Smooth muscle cell (in vitro differentiated cells): Measurements from ENCODE around the gene D2HGDH. TPM values are rescaled to one million over a fixed set of nuclear protein-coding genes. Genes with fewer than 3 reads are reported as not detected.

Source experiments
- DNase-seq: peaks from one replicate; lab custom pipeline; 2025; ENCODE audit not compliant: unreplicated experiment; lab: John Stamatoyannopoulos, UW
- H2AFZ ChIP-seq: fragments of 200-600 bp; sonication (generic); 2 replicates; pipeline ENCODE4 v1.6.0; 2016; ENCODE audit warnings: antibody characterized with exemption, low read depth, mild to moderate bottlenecking
- H3F3A ChIP-seq: fragments of 200-600 bp; sonication (generic); 2 replicates; pipeline ENCODE4 v1.6.0; 2017; ENCODE audit warnings: antibody characterized with exemption, low read depth
- H3K27ac ChIP-seq: fragments of 200-600 bp; sonication (generic); 2 replicates; pipeline ENCODE4 v1.5.1; 2016; ENCODE audit warnings: low read depth, mild to moderate bottlenecking
- H3K27me3 ChIP-seq: fragments of 200-600 bp; sonication (generic); 2 replicates; pipeline ENCODE4 v1.6.1; 2016; ENCODE audit warnings: low read depth, mild to moderate bottlenecking
- H3K36me3 ChIP-seq: fragments of 200-600 bp; sonication (generic); 2 replicates; pipeline ENCODE4 v1.5.1; 2016; ENCODE audit warnings: low read depth
- H3K4me1 ChIP-seq: fragments of 200-600 bp; sonication (generic); 2 replicates; pipeline ENCODE4 v1.5.1; 2016; ENCODE audit warnings: low read depth
- H3K4me2 ChIP-seq: fragments of 200-600 bp; sonication (generic); 2 replicates; pipeline ENCODE4 v1.6.0; 2016; ENCODE audit warnings: mild to moderate bottlenecking
- H3K4me3 ChIP-seq: fragments of 200-600 bp; sonication (generic); 2 replicates; pipeline ENCODE4 v1.5.1; 2016; ENCODE audit warnings: mild to moderate bottlenecking
- H3K79me2 ChIP-seq: fragments of 200-600 bp; sonication (generic); 2 replicates; pipeline ENCODE4 v1.6.0; 2016; ENCODE audit warnings: low read depth, mild to moderate bottlenecking
- H3K9ac ChIP-seq: fragments of 200-600 bp; sonication (generic); 2 replicates; pipeline ENCODE4 v1.6.0; 2016; ENCODE audit warnings: low read depth
- H3K9me3 ChIP-seq: fragments of 200-600 bp; sonication (generic); replicated peaks from 2 replicates; pipeline ENCODE4 v1.5.1; 2016; ENCODE audit warnings: low read depth
- H4K20me1 ChIP-seq: fragments of 200-600 bp; sonication (generic); 2 replicates; pipeline ENCODE4 v1.6.0; 2016; ENCODE audit warnings: low read depth
- CTCF ChIP-seq: fragments of 200-600 bp; sonication (generic); IDR thresholded peaks from 2 replicates; pipeline ENCODE4 v1.5.1; 2017; ENCODE audit warnings: borderline replicate concordance, mild to moderate bottlenecking, antibody characterized with exemption; ENCODE audit not compliant: insufficient read depth, poor library complexity, severe bottlenecking
- WGBS: methylation state at CpG from one replicate; pipeline ENCODE4 v1.1.7; 2016; ENCODE audit warnings: low lambda C conversion rate; 5-methylcytosine and 5-hydroxymethylcytosine counted together
- polyA plus RNA-seq: library from polyadenylated mRNA; unstranded; fragments of >200 nt; fragmentation: Nextera tagmentation; extraction: Ambion mirVana; gene quantifications from 2 replicates; pipeline ENCODE4 v1.2.1, GENCODE V29; 2016
- total RNA-seq: library from RNA; depleted of rRNA; stranded (reverse); fragments of >200 nt; gene quantifications from 2 replicates; pipeline ENCODE4 v1.2.3, GENCODE V29; 2014

Gene D2HGDH
- total and polyA plus RNA-seq, 2 experiments from 2014 or later = 3.7 to 20.7 TPM

GRCh38 chr2:241801611-241802420 lies 67.4 kb downstream of the D2HGDH start:
- H4K20me1 ChIP-seq = no peaks in the 10 kb centered on the region
- H3K4me2 ChIP-seq = no peak overlapping the region
- H3K4me1 ChIP-seq = peaks cover 5% of the 10 kb centered on the region
- no peaks in the 10 kb centered on the region for H3K27me3 ChIP-seq
- H2AFZ ChIP-seq = no peak overlapping the region
- H3K9me3 ChIP-seq = no peaks in the 10 kb centered on the region
- no peak for TF ChIP-seq CTCF
- no peak for DNase-seq
- no peaks in the 10 kb centered on the region for H3K36me3 ChIP-seq
- no peak overlapping the region for H3K27ac ChIP-seq
- no peak overlapping the region for H3K4me3 ChIP-seq
- no peaks in the 10 kb centered on the region for H3K79me2 ChIP-seq
- no peaks in the 10 kb centered on the region for H3F3A ChIP-seq
- H3K9ac ChIP-seq = no peak overlapping the region
- 74% methylated on average over 33 of the region's 44 CpGs for WGBS

- no peaks in the 10 kb centered on the region for H3K79me2 ChIP-seq
- no peak for DNase-seq
- TF ChIP-seq CTCF = no peak
- no peak overlapping the region for H3K9ac ChIP-seq
- no peaks in the 10 kb centered on the region for H3F3A ChIP-seq
- H3K4me3 ChIP-seq = no peak overlapping the region
- no peaks in the 10 kb centered on the region for H3K27me3 ChIP-seq
- WGBS = 85% methylated on average over 23 of the region's 32 CpGs
- H3K27ac ChIP-seq = no peak overlapping the region
- no peaks in the 10 kb centered on the region for H4K20me1 ChIP-seq
- H3K4me1 ChIP-seq = peaks cover 5% of the 10 kb centered on the region
- no peaks in the 10 kb centered on the region for H3K9me3 ChIP-seq
- no peaks in the 10 kb centered on the region for H3K36me3 ChIP-seq
- H3K4me2 ChIP-seq = peak overlapping the region; percentile 82
- H2AFZ ChIP-seq = no peak overlapping the region
Observed at GRCh38 chr2:241802421-241803318, 68.2 kb downstream of the D2HGDH start.

DNA sequence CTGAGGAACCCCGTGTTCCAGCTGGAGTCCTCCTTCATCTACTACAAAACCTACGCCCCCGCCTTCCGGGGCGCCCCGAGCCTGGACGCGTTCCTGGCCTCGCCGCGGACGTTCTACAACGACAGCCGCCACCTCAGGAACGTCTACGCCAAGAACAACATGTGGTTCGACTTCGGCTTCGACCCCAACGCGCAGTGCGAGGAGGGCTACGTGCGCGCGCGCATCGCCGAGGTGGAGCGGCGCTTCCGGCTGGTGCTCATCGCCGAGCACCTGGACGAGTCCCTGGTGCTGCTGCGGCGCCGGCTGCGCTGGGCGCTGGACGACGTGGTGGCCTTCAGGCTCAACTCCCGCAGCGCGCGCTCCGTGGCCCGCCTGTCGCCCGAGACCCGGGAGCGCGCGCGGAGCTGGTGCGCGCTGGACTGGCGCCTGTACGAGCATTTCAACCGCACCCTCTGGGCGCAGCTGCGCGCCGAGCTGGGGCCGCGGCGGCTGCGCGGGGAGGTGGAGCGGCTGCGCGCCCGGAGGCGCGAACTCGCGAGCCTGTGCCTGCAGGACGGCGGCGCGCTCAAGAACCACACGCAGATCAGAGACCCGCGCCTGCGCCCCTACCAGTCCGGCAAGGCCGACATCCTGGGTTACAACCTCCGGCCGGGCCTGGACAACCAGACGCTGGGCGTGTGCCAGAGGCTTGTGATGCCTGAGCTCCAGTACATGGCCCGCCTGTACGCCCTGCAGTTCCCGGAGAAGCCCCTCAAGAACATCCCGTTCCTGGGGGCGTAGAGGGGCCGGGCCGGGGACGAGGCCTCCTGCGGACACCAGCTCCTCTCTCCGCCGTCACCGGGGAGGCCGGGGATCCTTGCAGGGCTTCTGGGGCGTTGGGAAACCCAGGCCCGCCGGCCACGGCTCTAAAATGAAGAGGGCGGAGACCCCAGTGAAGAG lies 69.2 kb downstream of the D2HGDH start:
- H2AFZ ChIP-seq = no peak overlapping the region
- H3K4me3 ChIP-seq = peak overlapping the region; percentile 48
- 44% methylated on average over 91 of the region's 109 CpGs for WGBS

More for the DNA sequence above, 69.2 kb downstream of the D2HGDH start:
- no peaks in the 10 kb centered on the region for H3K36me3 ChIP-seq
- H3K79me2 ChIP-seq = no peaks in the 10 kb centered on the region
- no peak overlapping the region for H3K27ac ChIP-seq
- H4K20me1 ChIP-seq = no peaks in the 10 kb centered on the region
- no peaks in the 10 kb centered on the region for H3F3A ChIP-seq
- no peaks in the 10 kb centered on the region for H3K27me3 ChIP-seq
- H3K4me2 ChIP-seq = peak overlapping the region; percentile 82
- no peaks in the 10 kb centered on the region for H3K9me3 ChIP-seq
- no peak for DNase-seq
- H3K4me1 ChIP-seq = peaks cover 8% of the 10 kb centered on the region
- H3K9ac ChIP-seq = no peak overlapping the region
- TF ChIP-seq CTCF = no peak
